AG10803 (cell line): ENCODE results near the gene DPYSL5.

ENCODE experiments used
- DNase-seq: peaks from one replicate; pipeline ENCODE4 v3.0.0; 2010; ENCODE audit warnings: low read depth
- H3K4me3 ChIP-seq: 2 replicates; pipeline ENCODE4 v1.5.1; 2011; ENCODE audit warnings: mild to moderate bottlenecking, low read length, control low read depth
- TF ChIP-seq, protein P1 (sequence below): conservative IDR thresholded peaks from 2 replicates; pipeline ENCODE4 v1.5.1; 2011; ENCODE audit warnings: mild to moderate bottlenecking, low read length, control low read depth, inconsistent platforms

The DPYSL5 gene

DNA sequence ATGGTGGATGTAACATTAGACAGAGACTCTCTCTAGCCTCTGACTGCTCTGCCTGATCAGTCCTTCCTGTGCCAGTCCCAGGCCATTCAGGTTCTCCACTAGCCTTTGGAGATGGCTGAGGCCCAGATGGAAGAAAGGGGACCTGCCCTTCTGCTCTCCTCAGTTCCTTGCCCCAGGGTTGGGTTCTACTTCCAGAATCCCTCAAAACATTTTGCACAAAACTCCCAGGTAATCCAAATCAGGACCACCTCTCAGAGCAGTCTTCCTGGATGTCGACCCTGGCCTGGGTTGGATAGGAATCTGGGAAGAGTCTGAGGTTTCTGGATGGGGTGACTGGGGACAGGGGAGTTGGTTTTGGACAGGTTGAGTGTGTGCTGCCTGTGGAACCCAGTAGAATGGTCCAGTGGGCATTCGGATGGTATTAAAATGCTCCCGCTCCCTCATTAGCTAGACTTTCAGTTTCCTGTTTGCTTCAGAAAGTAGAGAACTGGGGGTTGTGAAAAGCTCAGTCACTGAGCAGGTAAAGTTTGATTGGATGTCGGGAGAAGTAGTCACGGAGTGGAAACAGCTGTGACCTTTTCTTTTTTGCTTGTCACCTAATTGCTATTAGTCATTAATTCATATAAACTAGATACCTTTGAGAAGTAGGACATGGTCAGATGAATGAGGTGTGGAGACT is 37.9 kb downstream of the DPYSL5 start:
- no peak for DNase-seq
- TF ChIP-seq, protein P1, sequence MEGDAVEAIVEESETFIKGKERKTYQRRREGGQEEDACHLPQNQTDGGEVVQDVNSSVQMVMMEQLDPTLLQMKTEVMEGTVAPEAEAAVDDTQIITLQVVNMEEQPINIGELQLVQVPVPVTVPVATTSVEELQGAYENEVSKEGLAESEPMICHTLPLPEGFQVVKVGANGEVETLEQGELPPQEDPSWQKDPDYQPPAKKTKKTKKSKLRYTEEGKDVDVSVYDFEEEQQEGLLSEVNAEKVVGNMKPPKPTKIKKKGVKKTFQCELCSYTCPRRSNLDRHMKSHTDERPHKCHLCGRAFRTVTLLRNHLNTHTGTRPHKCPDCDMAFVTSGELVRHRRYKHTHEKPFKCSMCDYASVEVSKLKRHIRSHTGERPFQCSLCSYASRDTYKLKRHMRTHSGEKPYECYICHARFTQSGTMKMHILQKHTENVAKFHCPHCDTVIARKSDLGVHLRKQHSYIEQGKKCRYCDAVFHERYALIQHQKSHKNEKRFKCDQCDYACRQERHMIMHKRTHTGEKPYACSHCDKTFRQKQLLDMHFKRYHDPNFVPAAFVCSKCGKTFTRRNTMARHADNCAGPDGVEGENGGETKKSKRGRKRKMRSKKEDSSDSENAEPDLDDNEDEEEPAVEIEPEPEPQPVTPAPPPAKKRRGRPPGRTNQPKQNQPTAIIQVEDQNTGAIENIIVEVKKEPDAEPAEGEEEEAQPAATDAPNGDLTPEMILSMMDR = no peak
- H3K4me3 ChIP-seq = no peak overlapping the region

DNA sequence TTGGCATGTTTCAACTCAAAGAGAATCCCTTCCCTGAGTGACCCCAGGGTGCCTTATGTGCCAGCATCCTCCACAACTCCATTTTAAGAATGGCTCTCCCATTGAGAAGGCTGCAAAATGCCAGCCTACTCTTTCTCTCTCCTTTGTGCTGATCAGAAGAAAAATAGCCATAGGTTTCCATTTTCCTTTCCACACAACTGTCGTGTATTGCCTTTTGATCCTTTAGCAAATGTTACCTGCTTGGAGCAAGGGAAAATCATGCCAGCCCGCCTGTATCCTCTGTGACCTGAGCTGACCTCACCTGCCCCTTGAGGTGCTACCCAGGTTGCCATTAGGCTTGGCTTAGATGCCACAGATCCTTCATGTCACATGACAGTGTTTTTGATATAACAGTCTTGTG is 38.8 kb downstream of the DPYSL5 start:
- no peak for DNase-seq
- TF ChIP-seq, protein P1 = no peak
- H3K4me3 ChIP-seq = no peak overlapping the region

DNA sequence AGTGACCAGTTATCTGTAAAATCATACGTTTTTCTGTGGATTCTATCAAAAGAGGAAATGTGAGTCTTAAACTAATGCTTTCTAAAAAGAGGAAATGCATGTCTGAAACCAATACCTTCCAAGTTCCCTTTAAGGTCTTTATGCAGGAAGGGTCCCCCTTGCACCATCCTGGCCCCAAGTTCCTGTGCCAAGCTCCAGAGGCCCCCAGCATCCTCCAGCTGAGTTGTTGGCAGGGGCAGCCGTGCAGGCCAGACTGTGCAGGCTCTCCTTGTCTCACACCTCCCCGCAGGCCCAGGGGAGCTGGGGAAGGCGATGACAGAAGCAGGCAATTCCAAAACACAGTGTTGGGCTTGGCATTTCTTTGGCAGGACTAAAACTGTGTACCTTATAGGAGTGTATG is 39.2 kb downstream of the DPYSL5 start:
- DNase-seq = no peak
- TF ChIP-seq, protein P1 = no peak
- no peak overlapping the region for H3K4me3 ChIP-seq

DNA sequence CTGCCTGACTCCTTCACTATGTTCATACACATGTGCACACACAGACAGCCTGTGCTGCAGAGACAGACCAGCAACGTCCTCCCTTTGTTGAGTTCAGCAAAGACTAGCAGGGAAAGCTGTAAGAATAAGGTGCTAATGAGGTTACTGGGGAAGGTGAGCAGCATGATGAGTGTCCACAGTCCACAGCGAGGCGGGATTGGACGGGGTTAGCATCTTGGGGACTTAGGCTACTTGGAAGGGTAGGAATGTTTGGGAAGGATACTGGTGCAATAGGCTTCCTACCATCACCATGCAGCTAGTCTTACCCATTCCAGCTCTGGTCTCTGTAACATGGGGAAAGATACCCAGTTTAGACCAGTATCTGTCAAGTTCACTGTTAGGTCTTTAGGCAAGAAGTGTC is 41.9 kb downstream of the DPYSL5 start:
- DNase-seq = no peak
- no peak overlapping the region for H3K4me3 ChIP-seq
- TF ChIP-seq, protein P1 = no peak

DNA sequence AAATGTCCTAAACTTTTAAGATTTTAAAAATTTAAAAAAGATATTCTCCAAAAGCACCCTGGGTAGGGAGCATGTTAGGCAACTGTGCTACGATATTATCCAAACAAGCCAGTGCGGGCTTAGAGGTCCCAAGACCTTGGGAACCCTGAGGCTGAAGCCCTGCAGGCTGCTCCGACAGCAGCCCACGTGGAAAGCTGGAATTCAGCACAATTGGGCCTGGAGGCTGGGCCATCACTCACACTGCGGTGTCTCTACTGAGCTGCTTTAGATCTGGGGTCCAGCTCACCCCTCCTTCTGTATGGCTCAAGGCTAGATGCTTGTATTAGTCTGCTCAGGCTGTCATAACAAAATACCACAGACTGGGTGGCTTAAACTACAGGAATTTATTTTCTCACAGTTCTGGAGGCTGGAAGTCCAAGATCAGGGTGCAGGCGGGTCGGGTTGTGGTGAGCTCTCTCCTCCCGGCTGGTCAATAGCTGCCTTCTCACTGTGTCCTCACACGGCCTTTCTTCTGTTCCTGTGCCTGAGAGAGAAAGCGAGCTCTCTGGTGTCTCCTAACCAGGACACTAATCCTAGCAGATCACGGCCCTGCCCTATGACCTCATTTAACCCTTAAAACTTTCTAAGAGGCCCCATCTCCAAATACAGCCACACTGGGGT is 42.5 kb downstream of the DPYSL5 start:
- TF ChIP-seq, protein P1 = no peak

DNA sequence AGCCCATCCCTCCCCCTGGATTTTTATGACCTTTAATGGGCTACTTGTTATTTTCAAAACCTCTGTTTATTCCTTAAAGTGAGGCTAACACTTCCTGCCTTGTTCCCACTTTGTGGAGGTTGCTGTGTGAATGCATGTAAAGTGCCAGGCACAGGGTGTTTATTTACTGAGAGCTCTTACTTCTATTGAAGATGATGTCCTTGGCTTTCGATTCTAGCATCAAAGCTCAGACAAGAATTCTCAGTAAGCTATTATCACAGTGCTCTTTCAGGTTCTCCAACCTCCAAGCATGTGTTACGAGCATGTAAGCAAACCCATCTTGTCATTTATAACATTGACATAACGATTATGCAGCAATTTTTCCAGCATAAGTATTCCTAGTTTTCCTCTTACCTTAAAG is 44.2 kb downstream of the DPYSL5 start:
- TF ChIP-seq, protein P1 = no peak
- H3K4me3 ChIP-seq = no peak overlapping the region
- no peak for DNase-seq

More for the DNA sequence above, 42.5 kb downstream of the DPYSL5 start:
- no peak for DNase-seq
- H3K4me3 ChIP-seq = no peak overlapping the region

DNA sequence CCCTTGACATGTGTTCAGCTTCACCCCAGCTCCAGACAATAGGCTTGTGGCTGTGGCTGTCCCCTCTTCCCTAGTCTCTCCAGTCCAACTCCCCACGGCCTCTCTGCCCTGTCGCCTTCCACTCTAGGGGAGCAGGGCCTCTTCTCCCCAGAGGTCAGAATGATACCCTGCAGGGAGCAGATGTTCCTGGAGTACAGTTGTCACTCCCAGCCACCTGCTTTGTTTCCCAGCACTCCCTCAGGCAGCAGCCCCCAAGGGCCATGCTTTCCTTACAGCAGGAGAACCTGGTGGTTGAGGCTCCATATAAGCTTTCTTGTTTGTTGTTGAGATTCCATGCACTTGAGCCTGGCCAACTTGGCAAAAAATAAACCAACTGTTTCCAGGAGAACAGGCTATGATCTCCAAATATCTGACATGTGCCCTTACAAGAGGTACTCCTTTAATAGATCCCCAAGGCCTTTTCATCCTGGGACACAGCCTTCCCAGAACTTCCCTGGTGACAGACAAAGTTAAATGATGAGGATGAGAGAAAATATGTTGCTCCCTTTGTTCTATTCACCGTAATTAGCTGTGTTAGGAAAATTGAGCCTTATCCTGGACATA is 45.1 kb downstream of the DPYSL5 start:
- H3K4me3 ChIP-seq = no peak overlapping the region
- no peak for DNase-seq
- TF ChIP-seq, protein P1 = no peak
